ENCODE measurements around the gene PSME2.

GRCh38 chr14:24113379-24113800 is 33.0 kb downstream of the PSME2 start:
- TF ChIP-seq POLR2A (IDR thresholded peaks at IDR 0.05; ENCODE audit: low read length) (no peak), GATA1 (IDR thresholded peaks at IDR 0.05; ENCODE audit: low read depth, low read length) (no peak)
